Measurements from ENCODE around the gene SFI1. TPM values are rescaled to one million over a fixed set of nuclear protein-coding genes. Genes with fewer than 3 reads are reported as not detected.
"Not testable (repeated sequence)": the region's sequence is repeated elsewhere in the genome, so short reads cannot be mapped to it uniquely, and the experiment has no call there.

The SFI1 gene
- total RNA-seq, 2 donors from 2014 or later, result 42.0 to 52.6 TPM

- no peaks in the 10 kb centered on the region for H3K9me3 ChIP-seq (ENCODE audit: control insufficient read depth, low read length)
- Mint-ChIP-seq H3K4me1 (no peaks in the 10 kb centered on the region), H3K36me3 (ENCODE audit: low read depth) (peaks cover 15% of the 10 kb centered on the region), H3K9me3 (no peaks in the 10 kb centered on the region), H3K27ac (no peak overlapping the region), H3K27me3 (ENCODE audit: insufficient read depth) (no peaks in the 10 kb centered on the region), H3K4me3 (no peak overlapping the region)
- H3K27me3 ChIP-seq (ENCODE audit: control insufficient read depth, insufficient read depth, low read length, poor library complexity, severe bottlenecking), result no peaks in the 10 kb centered on the region
- H3K4me1 ChIP-seq (ENCODE audit: control insufficient read depth, insufficient read depth, low read length), result no peaks in the 10 kb centered on the region
- WGBS, 2 experiments (ENCODE audit: insufficient coverage in 1 of 2, insufficient read length in 1 of 2), result 89 to 96% methylated on average over 3 to 5 of the region's 5 CpGs
- H3K36me3 ChIP-seq (ENCODE audit: control insufficient read depth, insufficient read depth, low read length), result peaks cover 13% of the 10 kb centered on the region
- no peak for DNase-seq
- H3K4me3 ChIP-seq (ENCODE audit: low read length), result no peak overlapping the region
- H3K9ac ChIP-seq (ENCODE audit: extremely low read depth, low read length, poor library complexity, severe bottlenecking), result no peak overlapping the region
- no peak overlapping the region for H3K27ac ChIP-seq (ENCODE audit: low read depth, low read length)
- no peak for TF ChIP-seq CTCF (conservative IDR thresholded peaks at IDR 0.05)
Measured at GRCh38 chr22:31654408-31654807, 158.1 kb downstream of the SFI1 start.

- Mint-ChIP-seq H3K36me3 (ENCODE audit: low read depth) (peaks cover 7% of the 10 kb centered on the region), H3K27ac (no peak overlapping the region), H3K27me3 (ENCODE audit: insufficient read depth) (no peaks in the 10 kb centered on the region), H3K4me1 (peaks cover 5% of the 10 kb centered on the region), H3K9me3 (no peaks in the 10 kb centered on the region), H3K4me3 (no peak overlapping the region)
- DNase-seq, result no peak
- no peak overlapping the region for H3K4me3 ChIP-seq (ENCODE audit: low read length)
- H3K27me3 ChIP-seq (ENCODE audit: control insufficient read depth, insufficient read depth, low read length, poor library complexity, severe bottlenecking), result no peaks in the 10 kb centered on the region
- H3K36me3 ChIP-seq (ENCODE audit: control insufficient read depth, insufficient read depth, low read length), result peaks cover 4% of the 10 kb centered on the region
- no peak for TF ChIP-seq CTCF (conservative IDR thresholded peaks at IDR 0.05)
- no peak overlapping the region for H3K27ac ChIP-seq (ENCODE audit: low read depth, low read length)
- WGBS, 2 experiments (ENCODE audit: insufficient coverage in 1 of 2, insufficient read length in 1 of 2), result 91 to 100% methylated on average over 6 to 7 of the region's 7 CpGs
- no peak overlapping the region for H3K9ac ChIP-seq (ENCODE audit: extremely low read depth, low read length, poor library complexity, severe bottlenecking)
- H3K4me1 ChIP-seq (ENCODE audit: control insufficient read depth, insufficient read depth, low read length), result no peaks in the 10 kb centered on the region
- H3K9me3 ChIP-seq (ENCODE audit: control insufficient read depth, low read length), result no peaks in the 10 kb centered on the region
Measured at GRCh38 chr22:31659246-31659645, 162.9 kb downstream of the SFI1 start.

- H3K27me3 ChIP-seq (ENCODE audit: control insufficient read depth, insufficient read depth, low read length, poor library complexity, severe bottlenecking); H3K4me1 Mint-ChIP-seq; H3K27ac ChIP-seq (ENCODE audit: low read depth, low read length); H3K36me3 Mint-ChIP-seq (ENCODE audit: low read depth); H3K36me3 ChIP-seq (ENCODE audit: control insufficient read depth, insufficient read depth, low read length); DNase-seq; H3K9me3 ChIP-seq (ENCODE audit: control insufficient read depth, low read length); H3K9me3 Mint-ChIP-seq; H3K4me1 ChIP-seq (ENCODE audit: control insufficient read depth, insufficient read depth, low read length); H3K27me3 Mint-ChIP-seq (ENCODE audit: insufficient read depth): not testable (repeated sequence)
- Mint-ChIP-seq H3K27ac (peak overlapping the region; percentile 99), H3K4me3 (peak overlapping the region; percentile 95)
- Histone ChIP-seq H3K9ac (ENCODE audit: extremely low read depth, low read length, poor library complexity, severe bottlenecking) (peak overlapping the region; percentile 73), H3K4me3 (ENCODE audit: low read length) (peak overlapping the region; percentile 98)
- 68 to 71% methylated on average over 8 to 9 of the region's 10 CpGs for WGBS, 2 experiments (ENCODE audit: insufficient coverage in 1 of 2, insufficient read length in 1 of 2)
Measured at GRCh38 chr22:31660860-31661341, 164.6 kb downstream of the SFI1 start.
